IPS-15b (cell line): Measurements from ENCODE around the gene ZNF701.
"Not testable (repeated sequence)": the region's sequence is repeated elsewhere in the genome, so short reads cannot be mapped to it uniquely, and the experiment has no call there.

Experiments
- H3K27me3 ChIP-seq: one replicate; pipeline ENCODE4 v1.6.1; 2013; ENCODE audit warnings: low read length; ENCODE audit not compliant: control insufficient read depth, insufficient read depth
- H3K36me3 ChIP-seq: one replicate; pipeline ENCODE4 v1.6.1; 2013; ENCODE audit warnings: low read length; ENCODE audit not compliant: control insufficient read depth, insufficient read depth
- H3K4me1 ChIP-seq: one replicate; pipeline ENCODE4 v1.6.1; 2013; ENCODE audit warnings: mild to moderate bottlenecking, low read length; ENCODE audit not compliant: control insufficient read depth, insufficient read depth
- H3K4me3 ChIP-seq: one replicate; pipeline ENCODE4 v1.5.1; 2013; ENCODE audit warnings: low read depth, low read length
- H3K9ac ChIP-seq: one replicate; pipeline ENCODE4 v1.6.1; 2013; ENCODE audit warnings: low read depth, mild to moderate bottlenecking, low read length
- H3K9me3 ChIP-seq: one replicate; pipeline ENCODE4 v1.6.1; 2013; ENCODE audit warnings: mild to moderate bottlenecking, low read length; ENCODE audit not compliant: control insufficient read depth, insufficient read depth

ZNF701 gene

GRCh38 chr19:52541176-52541575 lies 28.9 kb upstream of the ZNF701 start:
- H3K4me1 ChIP-seq, H3K36me3 ChIP-seq, H3K9ac ChIP-seq: not testable (repeated sequence)

GRCh38 chr19:52541608-52542007 lies 28.5 kb upstream of the ZNF701 start:
- H3K36me3 ChIP-seq = no peaks in the 10 kb centered on the region

More at GRCh38 chr19:52541176-52541575, 28.9 kb upstream of the ZNF701 start:
- H3K9me3 ChIP-seq, H3K4me3 ChIP-seq, H3K27me3 ChIP-seq: not testable (repeated sequence)

GRCh38 chr19:52542541-52542940 lies 27.5 kb upstream of the ZNF701 start:
- not testable (repeated sequence) for H3K4me1 ChIP-seq, H3K4me3 ChIP-seq, H3K36me3 ChIP-seq, H3K9ac ChIP-seq, H3K9me3 ChIP-seq, H3K27me3 ChIP-seq

More at GRCh38 chr19:52541608-52542007, 28.5 kb upstream of the ZNF701 start:
- Histone ChIP-seq H3K9me3 (no peaks in the 10 kb centered on the region), H3K27me3 (no peaks in the 10 kb centered on the region), H3K4me1 (no peaks in the 10 kb centered on the region), H3K9ac (no peak overlapping the region), H3K4me3 (no peak overlapping the region)

GRCh38 chr19:52542984-52543664 lies 27.0 kb upstream of the ZNF701 start:
- no peaks in the 10 kb centered on the region for H3K4me1 ChIP-seq
- no peaks in the 10 kb centered on the region for H3K36me3 ChIP-seq
- H3K9ac ChIP-seq = no peak overlapping the region
- H3K9me3 ChIP-seq = no peaks in the 10 kb centered on the region
- H3K4me3 ChIP-seq = no peak overlapping the region
- H3K27me3 ChIP-seq = no peaks in the 10 kb centered on the region

- peaks cover 24% of the 10 kb centered on the region for H3K36me3 ChIP-seq
- no peak overlapping the region for H3K4me3 ChIP-seq
- H3K9me3 ChIP-seq = peaks cover 17% of the 10 kb centered on the region
These were observed 15.7 kb upstream of the ZNF701 start for GRCh38 chr19:52554216-52554971.

GRCh38 chr19:52557231-52557995 lies 12.7 kb upstream of the ZNF701 start:
- Histone ChIP-seq H3K4me3 (no peak overlapping the region), H3K36me3 (peaks cover 18% of the 10 kb centered on the region), H3K4me1 (peaks cover 5% of the 10 kb centered on the region), H3K9me3 (peaks cover 17% of the 10 kb centered on the region), H3K27me3 (no peaks in the 10 kb centered on the region), H3K9ac (no peak overlapping the region)

More at GRCh38 chr19:52554216-52554971, 15.7 kb upstream of the ZNF701 start:
- Histone ChIP-seq H3K9ac (no peak overlapping the region), H3K4me1 (peaks cover under 1% of the 10 kb centered on the region), H3K27me3 (no peaks in the 10 kb centered on the region)

GRCh38 chr19:52558732-52559445 lies 11.2 kb upstream of the ZNF701 start:
- not testable (repeated sequence) for H3K9ac ChIP-seq, H3K4me1 ChIP-seq, H3K27me3 ChIP-seq, H3K4me3 ChIP-seq
- Histone ChIP-seq H3K36me3 (peaks cover 15% of the 10 kb centered on the region), H3K9me3 (peaks cover 11% of the 10 kb centered on the region)

GRCh38 chr19:52561611-52562010 lies 8.5 kb upstream of the ZNF701 start:
- not testable (repeated sequence) for H3K27me3 ChIP-seq, H3K4me3 ChIP-seq, H3K36me3 ChIP-seq, H3K9me3 ChIP-seq, H3K9ac ChIP-seq, H3K4me1 ChIP-seq

GRCh38 chr19:52566121-52566520 lies 4.0 kb upstream of the ZNF701 start:
- Histone ChIP-seq H3K27me3 (no peaks in the 10 kb centered on the region), H3K9me3 (no peaks in the 10 kb centered on the region), H3K9ac (no peak overlapping the region), H3K4me1 (peaks cover 10% of the 10 kb centered on the region), H3K36me3 (no peaks in the 10 kb centered on the region), H3K4me3 (no peak overlapping the region)

GRCh38 chr19:52566588-52566987 lies 3.5 kb upstream of the ZNF701 start:
- no peaks in the 10 kb centered on the region for H3K9me3 ChIP-seq
- no peak overlapping the region for H3K9ac ChIP-seq
- H3K4me1 ChIP-seq = peaks cover 11% of the 10 kb centered on the region
- no peak overlapping the region for H3K4me3 ChIP-seq
- no peaks in the 10 kb centered on the region for H3K36me3 ChIP-seq
- no peaks in the 10 kb centered on the region for H3K27me3 ChIP-seq

GRCh38 chr19:52567921-52568320 lies 2.2 kb upstream of the ZNF701 start:
- Histone ChIP-seq H3K27me3 (no peaks in the 10 kb centered on the region), H3K9me3 (no peaks in the 10 kb centered on the region), H3K4me1 (peaks cover 11% of the 10 kb centered on the region), H3K36me3 (no peaks in the 10 kb centered on the region), H3K4me3 (no peak overlapping the region), H3K9ac (no peak overlapping the region)
